Measurements from ENCODE around the gene GALNT10. TPM values are rescaled to one million over a fixed set of nuclear protein-coding genes. Genes with fewer than 3 reads are reported as not detected.
A peak's percentile ranks its signal among the peaks of the same experiment; 100 is the strongest.

The GALNT10 gene
- total RNA-seq, 2 donors from 2014 or later = 11.5 to 19.5 TPM

DNA sequence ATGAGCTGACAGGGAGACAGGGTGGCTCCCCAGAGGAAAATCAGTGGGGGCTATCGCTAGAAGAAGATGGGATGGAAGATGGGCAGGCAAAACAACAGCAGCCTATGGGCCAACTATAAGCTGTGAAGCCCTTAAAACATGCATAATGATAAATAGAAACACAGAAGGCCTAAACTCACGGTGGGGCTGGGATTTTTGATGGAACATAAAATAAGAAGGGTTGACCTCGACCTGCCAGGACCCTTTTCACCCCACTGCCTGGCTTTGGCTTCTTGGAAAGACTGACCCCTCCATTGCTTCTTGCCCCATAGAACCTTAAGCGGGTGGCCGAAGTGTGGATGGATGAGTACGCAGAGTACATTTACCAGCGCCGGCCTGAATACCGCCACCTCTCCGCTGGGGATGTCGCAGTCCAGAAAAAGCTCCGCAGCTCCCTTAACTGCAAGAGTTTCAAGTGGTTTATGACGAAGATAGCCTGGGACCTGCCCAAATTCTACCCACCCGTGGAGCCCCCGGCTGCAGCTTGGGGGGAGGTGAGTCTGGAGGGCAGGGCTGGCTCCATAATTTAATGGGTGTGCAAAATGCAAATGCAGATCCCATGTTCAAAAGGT is 218.8 kb downstream of the GALNT10 start:
- Histone ChIP-seq H3K4me3 (no peak overlapping the region), H3K9me3 (no peaks in the 10 kb centered on the region), H3K36me3 (replicated peaks in 1 of 2; ENCODE audit: insufficient read depth in 1 of 2, low read depth in 2 of 2) (no peaks in the 10 kb centered on the region), H3K27ac (no peak overlapping the region), H3K27me3 (no peaks in the 10 kb centered on the region), H3K4me1 (peaks cover 10% of the 10 kb centered on the region)
- no peak for TF ChIP-seq POLR2A (IDR thresholded peaks at IDR 0.05)
- TF ChIP-seq, protein P1, sequence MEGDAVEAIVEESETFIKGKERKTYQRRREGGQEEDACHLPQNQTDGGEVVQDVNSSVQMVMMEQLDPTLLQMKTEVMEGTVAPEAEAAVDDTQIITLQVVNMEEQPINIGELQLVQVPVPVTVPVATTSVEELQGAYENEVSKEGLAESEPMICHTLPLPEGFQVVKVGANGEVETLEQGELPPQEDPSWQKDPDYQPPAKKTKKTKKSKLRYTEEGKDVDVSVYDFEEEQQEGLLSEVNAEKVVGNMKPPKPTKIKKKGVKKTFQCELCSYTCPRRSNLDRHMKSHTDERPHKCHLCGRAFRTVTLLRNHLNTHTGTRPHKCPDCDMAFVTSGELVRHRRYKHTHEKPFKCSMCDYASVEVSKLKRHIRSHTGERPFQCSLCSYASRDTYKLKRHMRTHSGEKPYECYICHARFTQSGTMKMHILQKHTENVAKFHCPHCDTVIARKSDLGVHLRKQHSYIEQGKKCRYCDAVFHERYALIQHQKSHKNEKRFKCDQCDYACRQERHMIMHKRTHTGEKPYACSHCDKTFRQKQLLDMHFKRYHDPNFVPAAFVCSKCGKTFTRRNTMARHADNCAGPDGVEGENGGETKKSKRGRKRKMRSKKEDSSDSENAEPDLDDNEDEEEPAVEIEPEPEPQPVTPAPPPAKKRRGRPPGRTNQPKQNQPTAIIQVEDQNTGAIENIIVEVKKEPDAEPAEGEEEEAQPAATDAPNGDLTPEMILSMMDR (IDR thresholded peaks at IDR 0.05) = no peak
- intact Hi-C loops (cut with DNase I) = loop anchor here (5.0 kb wide), 1 partner anchor 337 kb away; no protein-coding TSS in a partner anchor
- no peak for DNase-seq
- WGBS, 2 donors = 92 to 93% methylated on average over 15 of the region's 15 CpGs
- ATAC-seq = no peak

DNA sequence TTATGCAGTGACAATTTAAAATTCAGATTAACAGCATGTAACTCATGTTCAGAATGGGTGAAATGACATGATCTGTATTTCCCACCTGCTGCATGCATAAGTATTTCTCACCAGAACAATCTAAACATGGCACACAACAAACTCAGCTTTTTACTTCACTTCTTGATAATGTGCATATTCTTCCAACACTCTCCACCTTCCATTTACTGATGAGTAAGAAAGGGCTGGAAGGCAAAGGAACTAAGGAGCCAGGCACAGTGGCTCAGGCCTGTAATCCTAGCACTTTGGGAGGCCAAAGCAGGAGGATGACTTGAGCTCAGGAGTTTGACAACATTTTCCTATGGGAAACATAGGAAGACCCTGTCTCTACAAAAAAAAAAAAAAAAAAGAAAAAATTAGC is 219.5 kb downstream of the GALNT10 start:
- no peak for ATAC-seq
- DNase-seq = no peak
- Histone ChIP-seq H3K9me3 (no peaks in the 10 kb centered on the region), H3K27me3 (no peaks in the 10 kb centered on the region), H3K4me1 (peaks cover 6% of the 10 kb centered on the region), H3K4me3 (no peak overlapping the region), H3K27ac (no peak overlapping the region), H3K36me3 (replicated peaks in 1 of 2; ENCODE audit: insufficient read depth in 1 of 2, low read depth in 2 of 2) (no peaks in the 10 kb centered on the region)
- intact Hi-C loops (cut with DNase I) = no loop called here
- TF ChIP-seq, protein P1 (IDR thresholded peaks at IDR 0.05) = no peak
- no peak for TF ChIP-seq POLR2A (IDR thresholded peaks at IDR 0.05)

DNA sequence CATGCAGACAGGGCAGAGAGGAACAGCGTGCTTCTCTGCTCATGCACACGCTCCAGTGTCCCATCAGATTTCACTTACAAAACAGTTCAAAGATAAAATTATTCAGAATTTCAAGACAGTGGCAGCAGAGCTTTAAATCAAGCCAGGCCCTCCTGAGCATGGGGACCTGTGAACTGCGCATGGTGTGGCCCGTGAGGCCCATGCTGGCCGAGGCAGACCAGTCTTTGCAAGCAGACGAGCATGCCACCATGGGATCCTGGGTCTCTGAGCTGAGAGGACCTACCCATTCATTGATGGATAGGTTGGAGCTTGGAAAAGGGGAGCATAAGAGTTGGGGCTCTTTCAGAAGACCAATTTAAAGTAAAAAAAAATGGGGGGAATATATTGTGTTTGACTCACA is 220.3 kb downstream of the GALNT10 start:
- DNase-seq (peak in 1 of 4 donors; percentile 5), ATAC-seq (no peak)
- Histone ChIP-seq H3K4me3 (no peak overlapping the region), H3K27ac (no peak overlapping the region), H3K9me3 (no peaks in the 10 kb centered on the region), H3K36me3 (replicated peaks in 1 of 2; ENCODE audit: insufficient read depth in 1 of 2, low read depth in 2 of 2) (no peaks in the 10 kb centered on the region), H3K27me3 (no peaks in the 10 kb centered on the region), H3K4me1 (no peaks in the 10 kb centered on the region)
- TF ChIP-seq POLR2A (IDR thresholded peaks at IDR 0.05) = no peak
- TF ChIP-seq, protein P1 (IDR thresholded peaks at IDR 0.05) = no peak
- 79 to 85% methylated on average over 6 of the region's 6 CpGs for WGBS, 2 donors
- intact Hi-C loops (cut with DNase I) = no loop called here

DNA sequence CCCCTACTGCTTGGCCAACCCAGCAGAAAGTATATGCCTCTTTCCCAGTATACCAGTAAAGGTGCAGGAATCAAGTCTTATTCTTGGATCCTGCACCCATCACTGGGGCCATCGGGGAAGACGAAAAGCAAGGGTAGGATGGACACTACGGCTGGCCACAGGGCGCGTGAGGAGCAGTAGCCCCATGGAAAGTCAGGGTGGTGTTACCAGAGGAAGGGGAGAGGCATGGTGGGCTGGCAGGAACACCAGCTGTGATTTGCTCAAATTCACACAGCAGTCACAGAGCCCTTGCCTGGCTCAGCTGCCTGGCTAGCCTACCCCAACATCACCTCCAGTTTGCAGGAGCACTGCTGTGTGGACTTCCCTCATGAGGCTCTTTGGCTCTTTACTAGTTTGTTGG is 220.8 kb downstream of the GALNT10 start:
- WGBS, 2 donors = 98% methylated on average over 5 of the region's 5 CpGs
- no peaks in the 10 kb centered on the region for H3K36me3 ChIP-seq (replicated peaks in 1 of 2; ENCODE audit: insufficient read depth in 1 of 2, low read depth in 2 of 2)
- no peak overlapping the region for H3K4me3 ChIP-seq
- intact Hi-C loops (cut with DNase I) = no loop called here
- no peaks in the 10 kb centered on the region for H3K9me3 ChIP-seq
- H3K27me3 ChIP-seq = no peaks in the 10 kb centered on the region
- TF ChIP-seq, protein P1 (IDR thresholded peaks at IDR 0.05) = no peak
- TF ChIP-seq POLR2A (IDR thresholded peaks at IDR 0.05) = no peak
- no peaks in the 10 kb centered on the region for H3K4me1 ChIP-seq
- H3K27ac ChIP-seq = no peak overlapping the region
- DNase-seq (peak in 1 of 4 donors; percentile 5), ATAC-seq (no peak)

DNA sequence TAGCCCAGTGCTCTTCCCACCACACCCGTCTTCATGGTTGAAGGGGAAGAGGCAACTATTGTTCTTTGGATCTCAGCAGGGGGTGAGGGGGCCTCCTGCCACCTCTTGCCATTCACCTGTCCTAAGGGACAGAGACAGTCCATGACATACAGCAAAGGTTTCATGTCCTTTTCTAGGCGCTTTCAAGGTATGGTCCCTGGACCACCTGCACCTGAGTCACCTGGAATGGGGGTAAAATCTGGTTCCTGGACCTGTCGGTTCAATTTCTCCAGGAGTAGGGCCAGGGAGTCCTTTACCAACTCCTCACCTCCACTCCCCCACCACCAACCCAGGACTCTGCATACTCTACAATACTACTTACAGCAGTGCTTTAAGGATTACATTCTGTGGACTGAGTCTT is 221.8 kb downstream of the GALNT10 start:
- DNase-seq (no peak), ATAC-seq (no peak)
- H3K4me3 ChIP-seq = no peak overlapping the region
- H3K4me1 ChIP-seq = no peaks in the 10 kb centered on the region
- H3K9me3 ChIP-seq = no peaks in the 10 kb centered on the region
- no peaks in the 10 kb centered on the region for H3K36me3 ChIP-seq (replicated peaks in 1 of 2; ENCODE audit: insufficient read depth in 1 of 2, low read depth in 2 of 2)
- H3K27ac ChIP-seq = no peak overlapping the region
- TF ChIP-seq POLR2A (IDR thresholded peaks at IDR 0.05) = no peak
- TF ChIP-seq, protein P1 (IDR thresholded peaks at IDR 0.05) = no peak
- intact Hi-C loops (cut with DNase I) = no loop called here
- WGBS, 2 donors = 96 to 100% methylated on average over 3 of the region's 3 CpGs
- no peaks in the 10 kb centered on the region for H3K27me3 ChIP-seq

Data from body of pancreas (tissue), 4 donors.